ENCODE results near the gene BPIFB2. TPM values are rescaled to one million over a fixed set of nuclear protein-coding genes. Genes with fewer than 3 reads are reported as not detected.

Gene BPIFB2
- total RNA-seq, 1 donor from 2014 or later: not detected

GRCh38 chr20:32965581-32966373 lies 41.7 kb upstream of the BPIFB2 start:
- Histone ChIP-seq H3K27me3 (ENCODE audit: insufficient read depth, low read length) (no peaks in the 10 kb centered on the region), H3K9me3 (ENCODE audit: insufficient read depth, low read depth, low read length) (no peaks in the 10 kb centered on the region), H3K4me2 (ENCODE audit: low read length) (no peak overlapping the region), H3K4me3 (ENCODE audit: insufficient read depth, low read depth, low read length) (no peak overlapping the region), H3K9ac (ENCODE audit: low read length) (no peak overlapping the region), H3K36me3 (ENCODE audit: insufficient read depth, low read length) (no peaks in the 10 kb centered on the region), H4K20me1 (ENCODE audit: insufficient read depth, low read length) (no peaks in the 10 kb centered on the region), H3K4me1 (ENCODE audit: insufficient read depth, low read length) (no peaks in the 10 kb centered on the region), H3K79me2 (ENCODE audit: insufficient read depth, low read length) (no peaks in the 10 kb centered on the region), H3K27ac (ENCODE audit: low read depth, low read length) (no peak overlapping the region), H2AFZ (ENCODE audit: low read depth, low read length) (no peak overlapping the region)
- no peaks in the 10 kb centered on the region for H3K36me3 Mint-ChIP-seq (ENCODE audit: low read depth, unreplicated experiment)
- DNase-seq (ENCODE audit: low read depth) (no peak), FAIRE-seq (no peak)
- H3K27ac Mint-ChIP-seq (ENCODE audit: unreplicated experiment): no peak overlapping the region
- H3K4me1 Mint-ChIP-seq (ENCODE audit: low read depth, unreplicated experiment): no peaks in the 10 kb centered on the region
- H3K9me3 Mint-ChIP-seq (ENCODE audit: unreplicated experiment): peaks cover 4% of the 10 kb centered on the region
- no peak overlapping the region for H3K4me3 Mint-ChIP-seq (ENCODE audit: unreplicated experiment)
- H3K27me3 Mint-ChIP-seq (ENCODE audit: low read depth, unreplicated experiment): peaks cover 31% of the 10 kb centered on the region
- TF ChIP-seq EZH2 (IDR thresholded peaks at IDR 0.05; ENCODE audit: insufficient read depth, low read length) (no peak), CTCF (IDR thresholded peaks at IDR 0.05; ENCODE audit: insufficient read depth, low read depth, low read length) (no peak)

GRCh38 chr20:32966382-32966781 lies 41.1 kb upstream of the BPIFB2 start:
- no peaks in the 10 kb centered on the region for H3K27me3 ChIP-seq (ENCODE audit: insufficient read depth, low read length)
- no peak for DNase-seq (ENCODE audit: low read depth)

More at GRCh38 chr20:32966382-32966781, 41.1 kb upstream of the BPIFB2 start:
- Histone ChIP-seq H2AFZ (ENCODE audit: low read depth, low read length) (no peak overlapping the region), H4K20me1 (ENCODE audit: insufficient read depth, low read length) (no peaks in the 10 kb centered on the region), H3K36me3 (ENCODE audit: insufficient read depth, low read length) (no peaks in the 10 kb centered on the region), H3K4me1 (ENCODE audit: insufficient read depth, low read length) (no peaks in the 10 kb centered on the region), H3K9ac (ENCODE audit: low read length) (no peak overlapping the region), H3K4me3 (ENCODE audit: insufficient read depth, low read depth, low read length) (no peak overlapping the region), H3K27ac (ENCODE audit: low read depth, low read length) (no peak overlapping the region), H3K9me3 (ENCODE audit: insufficient read depth, low read depth, low read length) (no peaks in the 10 kb centered on the region), H3K4me2 (ENCODE audit: low read length) (no peak overlapping the region), H3K79me2 (ENCODE audit: insufficient read depth, low read length) (no peaks in the 10 kb centered on the region)
- H3K36me3 Mint-ChIP-seq (ENCODE audit: low read depth, unreplicated experiment): no peaks in the 10 kb centered on the region
- peaks cover 4% of the 10 kb centered on the region for H3K9me3 Mint-ChIP-seq (ENCODE audit: unreplicated experiment)
- H3K4me1 Mint-ChIP-seq (ENCODE audit: low read depth, unreplicated experiment): no peaks in the 10 kb centered on the region
- H3K27ac Mint-ChIP-seq (ENCODE audit: unreplicated experiment): no peak overlapping the region
- no peak for FAIRE-seq
- peaks cover 31% of the 10 kb centered on the region for H3K27me3 Mint-ChIP-seq (ENCODE audit: low read depth, unreplicated experiment)
- H3K4me3 Mint-ChIP-seq (ENCODE audit: unreplicated experiment): no peak overlapping the region
- TF ChIP-seq EZH2 (IDR thresholded peaks at IDR 0.05; ENCODE audit: insufficient read depth, low read length) (no peak), CTCF (IDR thresholded peaks at IDR 0.05; ENCODE audit: insufficient read depth, low read depth, low read length) (no peak)

Measured in astrocyte (in vitro differentiated cells and primary cell).